ENCODE data around the gene TCTA.

Gene TCTA

DNA sequence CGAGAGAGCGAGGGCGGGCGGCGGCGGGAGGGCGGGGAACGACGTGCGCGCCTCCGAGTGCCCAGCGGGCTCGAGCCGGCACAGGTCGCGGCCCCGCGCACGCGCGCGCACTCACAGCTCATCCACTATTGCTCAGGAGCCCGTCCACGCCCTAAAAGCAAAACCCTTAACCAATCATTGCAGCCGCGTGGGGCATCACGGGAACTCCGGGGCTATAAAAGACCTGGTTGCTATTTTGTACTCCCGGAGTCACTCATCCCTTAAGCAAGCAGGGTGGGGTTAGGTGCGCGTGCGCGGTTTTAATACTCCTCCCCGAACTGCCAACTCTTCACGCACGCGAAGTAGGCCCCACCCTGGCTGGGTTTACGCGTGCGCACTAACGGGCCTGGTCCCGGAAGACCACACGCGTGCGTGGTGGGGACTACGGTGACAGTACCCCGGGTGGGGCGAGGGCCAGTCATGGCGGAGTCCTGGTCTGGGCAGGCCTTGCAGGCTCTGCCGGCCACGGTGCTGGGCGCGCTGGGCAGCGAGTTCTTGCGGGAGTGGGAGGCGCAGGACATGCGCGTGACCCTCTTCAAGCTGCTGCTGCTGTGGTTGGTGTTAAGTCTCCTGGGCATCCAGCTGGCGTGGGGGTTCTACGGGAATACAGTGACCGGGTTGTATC, at the start of gene TCTA, which contains the start of gene RHOA (continued):
- TF ChIP-seq EGR2 (tag by site-specific recombination; IDR thresholded peaks at IDR 0.05; ENCODE audit: low read depth) = peak; percentile 53
- no peak for TF ChIP-seq ZNF677 (tag by site-specific recombination; IDR thresholded peaks at IDR 0.05)
- TF ChIP-seq ZNF16 (tag by site-specific recombination; IDR thresholded peaks at IDR 0.05; ENCODE audit: low read depth) = no peak
- TF ChIP-seq, protein P1, sequence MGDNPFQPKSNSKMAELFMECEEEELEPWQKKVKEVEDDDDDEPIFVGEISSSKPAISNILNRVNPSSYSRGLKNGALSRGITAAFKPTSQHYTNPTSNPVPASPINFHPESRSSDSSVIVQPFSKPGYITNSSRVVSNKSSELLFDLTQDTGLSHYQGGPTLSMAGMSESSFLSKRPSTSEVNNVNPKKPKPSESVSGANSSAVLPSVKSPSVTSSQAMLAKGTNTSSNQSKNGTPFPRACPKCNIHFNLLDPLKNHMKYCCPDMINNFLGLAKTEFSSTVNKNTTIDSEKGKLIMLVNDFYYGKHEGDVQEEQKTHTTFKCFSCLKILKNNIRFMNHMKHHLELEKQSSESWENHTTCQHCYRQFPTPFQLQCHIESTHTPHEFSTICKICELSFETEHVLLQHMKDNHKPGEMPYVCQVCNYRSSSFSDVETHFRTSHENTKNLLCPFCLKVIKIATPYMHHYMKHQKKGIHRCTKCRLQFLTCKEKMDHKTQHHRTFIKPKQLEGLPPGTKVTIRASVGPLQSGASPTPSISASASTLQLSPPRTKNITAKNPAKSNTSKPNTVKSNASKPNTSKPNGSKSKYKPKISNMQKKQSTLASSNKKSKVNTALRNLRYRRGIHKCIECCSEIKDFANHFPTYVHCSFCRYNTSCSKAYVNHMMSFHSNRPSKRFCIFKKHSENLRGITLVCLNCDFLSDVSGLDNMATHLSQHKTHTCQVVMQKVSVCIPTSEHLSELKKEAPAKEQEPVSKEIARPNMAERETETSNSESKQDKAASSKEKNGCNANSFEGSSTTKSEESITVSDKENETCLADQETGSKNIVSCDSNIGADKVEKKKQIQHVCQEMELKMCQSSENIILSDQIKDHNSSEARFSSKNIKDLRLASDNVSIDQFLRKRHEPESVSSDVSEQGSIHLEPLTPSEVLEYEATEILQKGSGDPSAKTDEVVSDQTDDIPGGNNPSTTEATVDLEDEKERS (tag by site-specific recombination; IDR thresholded peaks at IDR 0.05) = no peak
- TF ChIP-seq, protein P2, sequence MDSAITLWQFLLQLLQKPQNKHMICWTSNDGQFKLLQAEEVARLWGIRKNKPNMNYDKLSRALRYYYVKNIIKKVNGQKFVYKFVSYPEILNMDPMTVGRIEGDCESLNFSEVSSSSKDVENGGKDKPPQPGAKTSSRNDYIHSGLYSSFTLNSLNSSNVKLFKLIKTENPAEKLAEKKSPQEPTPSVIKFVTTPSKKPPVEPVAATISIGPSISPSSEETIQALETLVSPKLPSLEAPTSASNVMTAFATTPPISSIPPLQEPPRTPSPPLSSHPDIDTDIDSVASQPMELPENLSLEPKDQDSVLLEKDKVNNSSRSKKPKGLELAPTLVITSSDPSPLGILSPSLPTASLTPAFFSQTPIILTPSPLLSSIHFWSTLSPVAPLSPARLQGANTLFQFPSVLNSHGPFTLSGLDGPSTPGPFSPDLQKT (IDR thresholded peaks at IDR 0.05; ENCODE audit: borderline replicate concordance, low read depth, low read length) = no peak
- peak; percentile 70 for TF ChIP-seq ZFP69B (tag by site-specific recombination; IDR thresholded peaks at IDR 0.05)
- no peak for TF ChIP-seq ZNF510 (tag by site-specific recombination; IDR thresholded peaks at IDR 0.05; ENCODE audit: insufficient replicate concordance)
- TF ChIP-seq ZNF488 (tag by site-specific recombination; IDR thresholded peaks at IDR 0.05) = no peak
- TF ChIP-seq YY2 (tag by site-specific recombination; IDR thresholded peaks at IDR 0.05) = peak; percentile 87
- no peak for TF ChIP-seq ZNF664 (tag by site-specific recombination; IDR thresholded peaks at IDR 0.05)
- peak; percentile 72 for TF ChIP-seq ZNF501 (tag by site-specific recombination; IDR thresholded peaks at IDR 0.05)
- peak; percentile 43; the same call in 1 of the 2 replicates for TF ChIP-seq ZNF785 (tag by site-specific recombination; IDR thresholded peaks at IDR 0.05)
- TF ChIP-seq ZNF600 (tag by site-specific recombination; IDR thresholded peaks at IDR 0.05) = peak; percentile 84

DNA sequence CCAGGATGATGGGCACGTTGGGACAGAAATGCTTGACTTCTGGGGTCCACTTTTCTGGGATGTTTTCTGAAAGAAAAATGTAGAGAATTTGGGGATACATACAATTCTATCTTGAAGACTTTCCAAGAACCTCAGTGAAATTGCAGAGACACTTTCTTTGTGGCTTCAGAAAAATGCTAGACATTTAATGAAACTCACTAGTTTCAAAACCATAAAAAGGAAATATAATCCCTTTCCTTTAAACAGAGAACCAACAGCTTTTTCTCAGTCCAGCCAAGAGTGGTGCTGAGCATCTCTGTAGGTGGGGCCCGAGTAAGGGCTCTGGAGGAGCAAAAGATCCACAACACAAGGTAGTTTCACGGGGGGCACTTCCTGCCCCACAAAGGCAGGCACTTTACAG, 49.7 kb upstream of the TCTA start:
- peaks cover 6 to 69% of the 10 kb centered on the region in 2 experiments; a peak in 2 of 3 replicates for H3K36me3 ChIP-seq (ENCODE audit: control insufficient read depth in 2 of 2, insufficient read depth in 1 of 2, low read length in 2 of 2)
- ChIA-PET CTCF (no interaction called here), POLR2A (no interaction called here)
- H3K4me3 ChIP-seq (ENCODE audit: low read depth, low read length) = no peak overlapping the region
- H3K27ac ChIP-seq (ENCODE audit: extremely low read depth, low read depth, low read length) = no peak overlapping the region
- no peaks in the 10 kb centered on the region for H3K9me3 ChIP-seq (ENCODE audit: control insufficient read depth, insufficient read depth, low read depth, low read length)
- peaks cover 7% of the 10 kb centered on the region for H3K4me1 ChIP-seq (ENCODE audit: control insufficient read depth, insufficient read depth, low read length)
- TF ChIP-seq ZNF704 (tag by site-specific recombination; IDR thresholded peaks at IDR 0.05) (no peak), KLF8 (tag by site-specific recombination; IDR thresholded peaks at IDR 0.05) (no peak), ZSCAN23 (tag by site-specific recombination; IDR thresholded peaks at IDR 0.05) (no peak), ZFHX2 (tag by site-specific recombination; conservative IDR thresholded peaks at IDR 0.05) (no peak), ZBTB26 (tag by site-specific recombination; optimal IDR thresholded peaks at IDR 0.05) (no peak), ZNF596 (tag by site-specific recombination; IDR thresholded peaks at IDR 0.05) (no peak), CTCF (tag by site-specific recombination; IDR thresholded peaks at IDR 0.05) (no peak), ZFP41 (tag by site-specific recombination; IDR thresholded peaks at IDR 0.05; ENCODE audit: borderline replicate concordance) (no peak), ZNF114 (tag by site-specific recombination; IDR thresholded peaks at IDR 0.05) (no peak), ZNF174 (tag by site-specific recombination; IDR thresholded peaks at IDR 0.05) (no peak), ZNF362 (tag by site-specific recombination; IDR thresholded peaks at IDR 0.05) (no peak)
- TF ChIP-seq, protein P3, sequence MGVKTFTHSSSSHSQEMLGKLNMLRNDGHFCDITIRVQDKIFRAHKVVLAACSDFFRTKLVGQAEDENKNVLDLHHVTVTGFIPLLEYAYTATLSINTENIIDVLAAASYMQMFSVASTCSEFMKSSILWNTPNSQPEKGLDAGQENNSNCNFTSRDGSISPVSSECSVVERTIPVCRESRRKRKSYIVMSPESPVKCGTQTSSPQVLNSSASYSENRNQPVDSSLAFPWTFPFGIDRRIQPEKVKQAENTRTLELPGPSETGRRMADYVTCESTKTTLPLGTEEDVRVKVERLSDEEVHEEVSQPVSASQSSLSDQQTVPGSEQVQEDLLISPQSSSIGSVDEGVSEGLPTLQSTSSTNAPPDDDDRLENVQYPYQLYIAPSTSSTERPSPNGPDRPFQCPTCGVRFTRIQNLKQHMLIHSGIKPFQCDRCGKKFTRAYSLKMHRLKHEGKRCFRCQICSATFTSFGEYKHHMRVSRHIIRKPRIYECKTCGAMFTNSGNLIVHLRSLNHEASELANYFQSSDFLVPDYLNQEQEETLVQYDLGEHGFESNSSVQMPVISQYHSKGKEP (tag by site-specific recombination; IDR thresholded peaks at IDR 0.05) = no peak

Data from HEK293 (cell line).